OCI-LY3 (cell line): ENCODE results near the gene FAHD2A.
"Not testable (repeated sequence)": the region's sequence is repeated elsewhere in the genome, so short reads cannot be mapped to it uniquely, and the experiment has no call there.

Source experiments
- H2AFZ ChIP-seq: fragments of 200-600, 300-600 bp; shearing (Covaris generic); 2 replicates; pipeline ENCODE4 v1.6.0; 2014; ENCODE audit warnings: antibody characterized with exemption, low read depth, low read length
- H3K27ac ChIP-seq: fragments of 200-600, 300-600 bp; sonication (generic); 2 replicates; pipeline ENCODE4 v1.5.1; 2014; ENCODE audit warnings: mild to moderate bottlenecking, low read length, moderate library complexity, mixed read lengths
- H3K27me3 ChIP-seq: fragments of 200-600, 300-600 bp; sonication (generic); 2 replicates; pipeline ENCODE4 v1.6.1; 2014; ENCODE audit warnings: low read depth, low read length, mixed read lengths
- H3K36me3 ChIP-seq: fragments of 200-600, 300-600 bp; sonication (generic); replicated peaks from 2 replicates; pipeline ENCODE3; 2014; ENCODE audit warnings: low read depth, low read length, mixed read lengths
- H3K4me1 ChIP-seq: fragments of 300-600, 200-600 bp; sonication (generic); 2 replicates; pipeline ENCODE4 v1.6.1; 2014; ENCODE audit warnings: low read length, mixed read lengths
- H3K4me2 ChIP-seq: fragments of 200-600, 300-600 bp; sonication (generic); 2 replicates; pipeline ENCODE4 v1.6.1; 2014; ENCODE audit warnings: low read length, mixed read lengths
- H3K4me3 ChIP-seq: fragments of 300-600, 200-600 bp; sonication (generic); 2 replicates; pipeline ENCODE4 v1.5.1; 2014; ENCODE audit warnings: antibody characterized with exemption, mild to moderate bottlenecking, low read length, moderate library complexity
- H3K79me2 ChIP-seq: fragments of 300-600, 200-600 bp; shearing (Covaris generic); 2 replicates; pipeline ENCODE4 v1.6.1; 2014; ENCODE audit warnings: mild to moderate bottlenecking, low read length, mixed read lengths
- H3K9ac ChIP-seq: fragments of 300-600, 200-600 bp; shearing (Covaris generic); 2 replicates; pipeline ENCODE4 v1.6.0; 2014; ENCODE audit warnings: mild to moderate bottlenecking, low read length, moderate library complexity
- H3K9me3 ChIP-seq: fragments of 200-600, 300-600 bp; shearing (Covaris generic); 2 replicates; pipeline ENCODE4 v1.6.1; 2014; ENCODE audit warnings: low read length, mixed read lengths; ENCODE audit not compliant: insufficient read depth
- H4K20me1 ChIP-seq: fragments of 200-600, 300-600 bp; sonication (generic); 2 replicates; pipeline ENCODE4 v1.6.1; 2016; ENCODE audit warnings: low read length, mixed read lengths; ENCODE audit not compliant: insufficient read depth
- EZH2phosphoT487 ChIP-seq: fragments of 200-600 bp; shearing (Covaris generic); IDR thresholded peaks from 2 replicates; pipeline ENCODE4 v1.6.1; 2018; ENCODE audit warnings: antibody characterized with exemption, mixed run types, low read depth
- TF ChIP-seq, protein P1 (sequence below): fragments of 200-600, 300-600 bp; sonication (generic); IDR thresholded peaks from 2 replicates; pipeline ENCODE4 v1.5.1; 2014; ENCODE audit warnings: antibody characterized with exemption, low read length, low read depth

FAHD2A gene

GRCh38 chr2:95401480-95401879, 1.0 kb upstream of the FAHD2A start:
- H3K79me2 ChIP-seq, result peaks cover 29% of the 10 kb centered on the region
- peak overlapping the region; percentile 83 for H3K9ac ChIP-seq
- no peaks in the 10 kb centered on the region for H3K36me3 ChIP-seq
- H2AFZ ChIP-seq, result no peak overlapping the region
- H3K4me3 ChIP-seq, result peak overlapping the region; percentile 89
- H4K20me1 ChIP-seq, result no peaks in the 10 kb centered on the region
- H3K27ac ChIP-seq, result no peak overlapping the region
- H3K4me1 ChIP-seq, result peaks cover 13% of the 10 kb centered on the region
- peak overlapping the region; percentile 90 for H3K4me2 ChIP-seq
- no peak for TF ChIP-seq EZH2phosphoT487
- TF ChIP-seq, protein P1, sequence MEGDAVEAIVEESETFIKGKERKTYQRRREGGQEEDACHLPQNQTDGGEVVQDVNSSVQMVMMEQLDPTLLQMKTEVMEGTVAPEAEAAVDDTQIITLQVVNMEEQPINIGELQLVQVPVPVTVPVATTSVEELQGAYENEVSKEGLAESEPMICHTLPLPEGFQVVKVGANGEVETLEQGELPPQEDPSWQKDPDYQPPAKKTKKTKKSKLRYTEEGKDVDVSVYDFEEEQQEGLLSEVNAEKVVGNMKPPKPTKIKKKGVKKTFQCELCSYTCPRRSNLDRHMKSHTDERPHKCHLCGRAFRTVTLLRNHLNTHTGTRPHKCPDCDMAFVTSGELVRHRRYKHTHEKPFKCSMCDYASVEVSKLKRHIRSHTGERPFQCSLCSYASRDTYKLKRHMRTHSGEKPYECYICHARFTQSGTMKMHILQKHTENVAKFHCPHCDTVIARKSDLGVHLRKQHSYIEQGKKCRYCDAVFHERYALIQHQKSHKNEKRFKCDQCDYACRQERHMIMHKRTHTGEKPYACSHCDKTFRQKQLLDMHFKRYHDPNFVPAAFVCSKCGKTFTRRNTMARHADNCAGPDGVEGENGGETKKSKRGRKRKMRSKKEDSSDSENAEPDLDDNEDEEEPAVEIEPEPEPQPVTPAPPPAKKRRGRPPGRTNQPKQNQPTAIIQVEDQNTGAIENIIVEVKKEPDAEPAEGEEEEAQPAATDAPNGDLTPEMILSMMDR, result no peak
- no peaks in the 10 kb centered on the region for H3K9me3 ChIP-seq
- H3K27me3 ChIP-seq, result no peaks in the 10 kb centered on the region

DNA sequence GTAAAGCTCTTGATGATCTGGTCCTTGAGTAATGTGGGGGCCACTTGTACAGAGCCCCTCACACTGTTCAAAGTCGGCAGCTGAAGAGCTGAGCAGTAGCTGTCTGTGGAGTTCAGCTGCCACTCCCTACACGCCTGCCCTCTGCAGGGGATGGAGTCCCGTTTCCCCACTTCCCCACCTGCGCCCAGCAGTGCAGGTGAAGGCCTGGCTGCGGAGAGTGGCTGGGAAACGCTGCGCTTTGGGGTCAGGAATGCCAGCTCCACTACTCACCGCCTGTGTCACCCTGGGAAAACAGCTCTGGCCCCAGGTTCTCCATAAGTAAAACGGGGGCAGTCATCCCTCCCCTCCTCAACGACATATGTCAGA, 521 bp upstream of the FAHD2A start:
- peak overlapping the region; percentile 51; the same call in 1 of the 2 replicates for H2AFZ ChIP-seq
- peak overlapping the region; percentile 90 for H3K4me2 ChIP-seq
- H3K36me3 ChIP-seq, H3K9me3 ChIP-seq, H3K27ac ChIP-seq, H3K27me3 ChIP-seq, H4K20me1 ChIP-seq: not testable (repeated sequence)
- H3K79me2 ChIP-seq, result peaks cover 29% of the 10 kb centered on the region
- peaks cover 13% of the 10 kb centered on the region for H3K4me1 ChIP-seq
- peak overlapping the region; percentile 89 for H3K4me3 ChIP-seq
- peak overlapping the region; percentile 83 for H3K9ac ChIP-seq

DNA sequence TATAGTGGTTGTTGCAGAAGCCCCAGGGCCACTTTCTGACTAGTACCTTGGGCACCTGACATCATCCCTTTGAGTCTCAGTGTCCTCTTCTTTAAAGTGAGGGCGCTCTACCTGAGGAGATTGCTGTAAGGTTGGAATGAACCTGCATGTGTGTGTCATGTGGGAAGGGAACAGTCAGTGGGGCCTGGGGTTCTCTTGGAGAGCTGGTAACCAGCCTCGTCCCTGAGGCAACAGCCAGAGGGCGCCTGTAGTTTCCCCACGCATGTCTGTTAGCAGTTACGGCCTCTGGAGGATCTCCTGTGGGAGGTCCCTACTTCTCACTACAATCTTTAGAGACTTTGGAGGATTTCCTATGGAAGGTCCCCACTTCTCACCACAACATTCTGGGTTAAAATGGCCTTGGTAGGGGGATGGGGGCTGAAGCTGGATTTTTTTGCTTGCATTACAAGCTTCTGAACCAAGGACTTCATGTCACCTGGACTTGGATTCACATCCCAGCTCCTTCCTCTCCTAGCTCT, 755 bp downstream of the FAHD2A start:
- not testable (repeated sequence) for H3K9me3 ChIP-seq, H3K27me3 ChIP-seq, H4K20me1 ChIP-seq, H3K36me3 ChIP-seq
- Histone ChIP-seq H2AFZ (peak overlapping the region; percentile 75; the same call in 1 of the 2 replicates), H3K4me1 (peaks cover 13% of the 10 kb centered on the region), H3K9ac (peak overlapping the region; percentile 83), H3K27ac (peak overlapping the region; percentile 33), H3K79me2 (peaks cover 29% of the 10 kb centered on the region), H3K4me3 (peak overlapping the region; percentile 89), H3K4me2 (peak overlapping the region; percentile 85)
- TF ChIP-seq, protein P1, result peak; percentile 45

DNA sequence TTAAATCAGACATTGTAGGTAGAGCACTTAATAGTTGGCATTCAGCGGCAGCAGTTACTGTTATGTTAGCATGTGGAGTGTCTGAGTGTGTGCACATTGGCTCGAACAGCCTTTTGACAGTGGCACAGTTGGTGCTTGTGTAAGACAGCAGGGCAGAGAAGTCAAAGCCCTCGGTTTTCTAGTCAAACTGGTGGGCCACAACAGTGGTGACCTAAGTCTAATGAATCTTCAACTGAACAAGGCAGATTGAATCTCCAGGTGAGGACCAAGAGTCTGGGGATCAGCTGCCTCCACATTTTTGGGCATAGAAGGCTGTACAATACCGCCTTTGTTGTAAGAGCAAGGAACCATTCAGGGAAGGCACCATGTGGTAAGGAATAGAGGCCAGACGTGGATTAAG, 1.3 kb downstream of the FAHD2A start:
- H3K9ac ChIP-seq, result peak overlapping the region; percentile 83; the same call in 1 of the 2 replicates
- not testable (repeated sequence) for H3K27ac ChIP-seq

DNA sequence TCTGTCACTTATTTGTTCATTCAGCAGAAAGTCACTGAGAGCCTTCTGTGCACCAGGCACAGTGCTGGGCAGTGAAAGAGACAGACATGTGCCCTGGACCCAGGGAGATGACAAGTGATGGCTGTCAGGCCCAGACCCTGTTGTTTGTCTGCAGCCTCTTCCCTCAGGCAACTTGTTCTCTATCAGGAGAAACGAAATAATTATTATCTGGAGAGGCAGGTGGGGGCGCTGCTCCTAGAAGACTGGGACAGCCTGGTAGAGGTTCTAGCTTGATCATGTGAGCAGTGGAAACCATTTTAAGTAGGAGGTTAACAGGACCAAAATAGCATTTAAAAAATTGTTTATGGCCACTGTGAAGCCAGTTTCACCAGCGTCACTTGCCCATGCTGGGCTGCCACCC, 2.2 kb downstream of the FAHD2A start:
- H3K27me3 ChIP-seq, H3K27ac ChIP-seq, H3K4me3 ChIP-seq, H3K4me2 ChIP-seq, H2AFZ ChIP-seq, H3K9me3 ChIP-seq, H3K36me3 ChIP-seq, H4K20me1 ChIP-seq, H3K9ac ChIP-seq: not testable (repeated sequence)
- peaks cover 13% of the 10 kb centered on the region for H3K4me1 ChIP-seq
- peaks cover 29% of the 10 kb centered on the region for H3K79me2 ChIP-seq

More for the DNA sequence above, 1.3 kb downstream of the FAHD2A start:
- H3K4me2 ChIP-seq, result peak overlapping the region; percentile 85
- not testable (repeated sequence) for H3K9me3 ChIP-seq, H3K36me3 ChIP-seq, H3K27me3 ChIP-seq, H4K20me1 ChIP-seq, H2AFZ ChIP-seq
- H3K4me3 ChIP-seq, result peak overlapping the region; percentile 89
- peaks cover 13% of the 10 kb centered on the region for H3K4me1 ChIP-seq
- peaks cover 29% of the 10 kb centered on the region for H3K79me2 ChIP-seq

DNA sequence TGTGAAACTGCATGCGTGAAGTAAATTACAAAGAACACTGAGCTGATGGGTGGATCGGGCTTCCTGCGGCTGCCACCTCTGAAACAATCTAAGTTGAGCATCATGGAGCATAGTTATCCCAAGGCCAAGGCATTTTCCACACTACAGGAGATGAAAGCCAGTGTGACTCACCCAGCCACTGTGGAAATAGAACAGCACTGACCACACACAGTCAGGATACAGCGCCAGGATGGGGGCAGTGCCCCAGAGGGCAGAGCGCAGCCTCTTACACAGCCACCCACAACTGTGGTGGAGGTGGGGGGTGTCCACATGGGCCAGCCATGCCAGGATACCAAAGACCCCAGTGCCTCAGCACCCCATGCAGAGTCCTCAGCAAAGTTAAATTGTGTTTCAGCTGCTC, 8.7 kb downstream of the FAHD2A start:
- not testable (repeated sequence) for H4K20me1 ChIP-seq, H3K36me3 ChIP-seq, H3K27ac ChIP-seq, H3K4me1 ChIP-seq, H3K4me3 ChIP-seq, H3K9me3 ChIP-seq, H3K79me2 ChIP-seq, H3K4me2 ChIP-seq, H2AFZ ChIP-seq, H3K27me3 ChIP-seq, H3K9ac ChIP-seq
